ENCODE results near the gene SPR.
"Not testable (repeated sequence)": the region's sequence is repeated elsewhere in the genome, so short reads cannot be mapped to it uniquely, and the experiment has no call there.

SPR gene

GRCh38 chr2:72901426-72901825 lies 14.2 kb downstream of the SPR start:
- H3K4me3 ChIP-seq (replicated peaks; ENCODE audit: low read depth, low read length): no peak overlapping the region
- H3K36me3 ChIP-seq (ENCODE audit: control insufficient read depth, insufficient read depth, low read length): no peaks in the 10 kb centered on the region
- no peaks in the 10 kb centered on the region; the same call in none of the 2 replicates for H3K27me3 ChIP-seq (replicated peaks; ENCODE audit: control insufficient read depth, insufficient read depth, low read length)
- no peak for TF ChIP-seq CTCF (IDR thresholded peaks at IDR 0.05; ENCODE audit: insufficient read depth, low read length, poor library complexity, severe bottlenecking)
- DNase-seq (ENCODE audit: extremely low read depth, insufficient read length): no peak

GRCh38 chr2:72907369-72907768 lies 20.2 kb downstream of the SPR start:
- not testable (repeated sequence) for H3K36me3 ChIP-seq (ENCODE audit: control insufficient read depth, insufficient read depth, low read length); H3K27me3 ChIP-seq (replicated peaks; ENCODE audit: control insufficient read depth, insufficient read depth, low read length); DNase-seq (ENCODE audit: extremely low read depth, insufficient read length); H3K4me3 ChIP-seq (replicated peaks; ENCODE audit: low read depth, low read length)

GRCh38 chr2:72908741-72909140 lies 21.5 kb downstream of the SPR start:
- H3K4me3 ChIP-seq (replicated peaks; ENCODE audit: low read depth, low read length): no peak overlapping the region
- no peaks in the 10 kb centered on the region for H3K36me3 ChIP-seq (ENCODE audit: control insufficient read depth, insufficient read depth, low read length)
- H3K27me3 ChIP-seq (replicated peaks; ENCODE audit: control insufficient read depth, insufficient read depth, low read length): no peaks in the 10 kb centered on the region; the same call in 1 of the 2 replicates
- DNase-seq (ENCODE audit: extremely low read depth, insufficient read length): no peak
- no peak for TF ChIP-seq CTCF (IDR thresholded peaks at IDR 0.05; ENCODE audit: insufficient read depth, low read length, poor library complexity, severe bottlenecking)

DNA sequence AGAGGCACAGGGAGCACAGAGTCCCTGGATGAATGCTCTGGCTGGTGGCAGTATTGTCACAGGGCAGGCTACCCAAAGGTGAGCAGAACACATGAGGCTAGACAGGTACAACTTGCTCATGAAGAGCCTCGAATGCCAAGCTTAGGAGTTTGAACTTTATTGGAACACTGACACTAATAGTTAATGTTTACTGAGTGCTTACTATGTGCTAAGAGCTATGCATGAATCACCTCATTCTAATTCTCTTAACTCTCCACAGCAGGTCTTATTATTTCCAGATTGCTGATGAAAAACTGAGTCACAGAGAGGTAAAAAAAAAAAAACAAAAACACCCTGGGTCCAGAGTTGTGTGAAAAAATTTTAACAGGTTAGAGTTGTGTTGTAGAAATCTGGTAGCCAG lies 24.0 kb downstream of the SPR start:
- TF ChIP-seq CTCF (IDR thresholded peaks at IDR 0.05; ENCODE audit: insufficient read depth, low read length, poor library complexity, severe bottlenecking): no peak
- Histone ChIP-seq H3K4me3 (replicated peaks; ENCODE audit: low read depth, low read length) (no peak overlapping the region), H3K36me3 (ENCODE audit: control insufficient read depth, insufficient read depth, low read length) (no peaks in the 10 kb centered on the region), H3K27me3 (replicated peaks; ENCODE audit: control insufficient read depth, insufficient read depth, low read length) (no peaks in the 10 kb centered on the region; the same call in none of the 2 replicates)
- DNase-seq (ENCODE audit: extremely low read depth, insufficient read length): no peak

GRCh38 chr2:72913486-72914205 lies 26.4 kb downstream of the SPR start:
- no peak for DNase-seq (ENCODE audit: extremely low read depth, insufficient read length)
- H3K27me3 ChIP-seq (replicated peaks; ENCODE audit: control insufficient read depth, insufficient read depth, low read length): no peaks in the 10 kb centered on the region; the same call in none of the 2 replicates
- H3K4me3 ChIP-seq (replicated peaks; ENCODE audit: low read depth, low read length): no peak overlapping the region
- no peaks in the 10 kb centered on the region for H3K36me3 ChIP-seq (ENCODE audit: control insufficient read depth, insufficient read depth, low read length)
- peak; percentile 25 for TF ChIP-seq CTCF (IDR thresholded peaks at IDR 0.05; ENCODE audit: insufficient read depth, low read length, poor library complexity, severe bottlenecking)

DNA sequence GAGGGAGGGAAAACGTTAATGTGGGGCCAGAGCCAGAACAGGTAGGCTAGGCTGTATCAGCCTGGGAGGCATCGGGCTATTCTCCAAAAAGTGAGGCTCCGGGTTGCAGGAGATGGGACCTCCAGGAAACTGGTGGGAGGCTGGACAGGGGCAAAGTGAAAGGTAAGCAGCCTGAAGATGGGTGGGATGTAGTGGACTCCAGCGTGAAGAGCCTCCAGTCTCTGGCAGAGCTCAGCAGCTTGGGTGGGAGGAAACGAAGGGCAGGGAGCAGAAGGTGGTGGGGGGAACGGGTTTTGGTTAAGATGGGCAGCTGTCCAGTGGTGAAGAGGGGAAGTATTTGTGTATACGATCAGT lies 27.0 kb downstream of the SPR start:
- Histone ChIP-seq H3K27me3 (replicated peaks; ENCODE audit: control insufficient read depth, insufficient read depth, low read length) (no peaks in the 10 kb centered on the region; the same call in none of the 2 replicates), H3K36me3 (ENCODE audit: control insufficient read depth, insufficient read depth, low read length) (no peaks in the 10 kb centered on the region), H3K4me3 (replicated peaks; ENCODE audit: low read depth, low read length) (no peak overlapping the region; the same call in 1 of the 2 replicates)
- no peak for TF ChIP-seq CTCF (IDR thresholded peaks at IDR 0.05; ENCODE audit: insufficient read depth, low read length, poor library complexity, severe bottlenecking)
- no peak for DNase-seq (ENCODE audit: extremely low read depth, insufficient read length)

Data from GM06990 (cell line).